IPS DF 19.7 (cell line): ENCODE data around the gene CDPF1.

Experiments used
- DNase-seq: peaks from one replicate; pipeline ENCODE4 v3.0.0-alpha.2; 2013; ENCODE audit warnings: low read depth, low spot score

CDPF1 gene

DNA sequence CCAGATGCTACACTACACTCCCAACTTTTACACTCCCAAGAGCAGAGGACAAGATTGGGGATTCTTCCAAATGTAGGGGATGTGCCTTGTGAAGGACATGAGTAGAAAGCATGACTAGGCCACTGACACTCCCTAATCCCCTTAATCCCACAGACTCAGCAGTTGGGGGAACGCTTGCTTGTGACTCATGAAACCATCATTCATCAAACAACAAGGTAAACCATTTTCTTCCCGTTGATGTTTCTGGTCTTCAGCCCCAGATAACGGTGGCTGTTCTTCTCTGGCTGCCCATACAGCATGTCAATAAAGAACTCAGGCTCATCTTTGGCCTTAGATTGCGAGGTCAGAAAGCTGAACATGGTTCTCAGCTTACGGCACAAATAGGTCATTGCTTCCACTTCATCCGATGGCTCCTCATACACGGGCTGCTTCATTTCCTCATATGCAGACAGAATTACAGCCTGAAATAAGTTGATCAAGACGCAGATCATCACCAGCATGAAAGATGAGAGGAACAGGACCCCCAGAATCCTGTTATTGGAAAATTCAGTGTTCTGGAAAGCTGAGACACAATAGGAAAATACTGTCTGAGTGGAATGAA lies 6.4 kb upstream of the CDPF1 start:
- DNase-seq, result no peak

DNA sequence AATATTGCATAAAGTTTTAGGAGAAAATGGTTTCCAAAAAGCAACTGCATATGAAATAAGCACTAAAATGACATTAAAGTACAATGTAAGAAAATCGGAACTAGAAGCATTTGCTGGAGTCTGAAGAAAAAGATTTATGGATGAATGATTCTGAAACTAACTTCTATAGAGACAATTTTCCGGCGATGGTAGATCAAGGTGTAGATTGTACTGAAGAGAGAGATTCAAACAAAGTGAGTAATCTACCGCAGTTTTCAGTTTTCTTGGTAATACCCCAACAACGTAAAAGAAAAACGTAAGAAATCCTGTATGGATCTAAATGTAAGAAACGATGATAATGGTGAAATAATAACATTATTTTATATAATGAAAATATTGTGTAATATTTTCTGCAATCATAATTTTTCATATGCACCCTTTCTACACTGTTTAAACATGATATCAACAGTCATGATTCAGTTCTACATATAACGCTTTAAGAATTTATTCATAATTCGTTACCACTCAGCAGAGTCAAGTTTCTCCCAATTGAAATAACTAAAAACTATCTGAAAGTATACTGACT lies 1.8 kb upstream of the CDPF1 start:
- no peak for DNase-seq

DNA sequence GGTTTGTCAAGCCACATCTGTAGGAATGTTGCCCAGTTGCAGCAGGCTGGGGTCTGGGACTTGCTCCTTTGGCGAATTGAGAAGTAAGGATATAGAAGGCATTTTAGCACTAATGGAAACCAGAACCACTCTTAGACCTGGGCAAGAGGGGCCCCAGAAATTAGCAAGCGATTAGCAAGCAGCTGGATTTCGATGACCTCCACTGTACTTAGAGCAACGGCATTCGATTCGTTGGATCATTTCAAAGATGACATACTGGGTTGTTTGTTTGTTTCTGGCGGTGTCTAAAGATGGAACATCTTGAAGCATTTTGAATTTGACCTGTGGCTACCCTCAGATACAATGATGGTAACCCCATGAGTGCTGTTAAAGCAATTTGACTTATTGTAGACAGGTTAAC lies 1.2 kb upstream of the CDPF1 start:
- DNase-seq, result no peak

DNA sequence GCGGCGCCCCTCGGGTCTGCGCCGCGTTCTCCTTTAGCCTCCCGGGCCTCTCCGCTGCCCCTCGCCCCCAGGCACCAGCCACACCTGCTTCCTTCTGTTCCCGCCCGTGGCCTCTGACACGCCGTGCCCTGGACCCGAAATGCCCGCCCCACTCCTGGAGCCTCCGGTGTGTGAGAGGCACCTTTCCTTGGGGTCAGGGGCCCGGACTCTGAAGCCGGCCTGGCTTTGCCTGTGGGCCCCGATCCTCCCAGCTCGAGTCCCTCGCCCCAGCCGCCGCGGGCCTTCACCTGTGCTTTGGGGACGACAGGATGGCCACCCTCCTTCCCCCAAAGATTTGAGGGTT lies 661 bp upstream of the CDPF1 start:
- no peak for DNase-seq

DNA sequence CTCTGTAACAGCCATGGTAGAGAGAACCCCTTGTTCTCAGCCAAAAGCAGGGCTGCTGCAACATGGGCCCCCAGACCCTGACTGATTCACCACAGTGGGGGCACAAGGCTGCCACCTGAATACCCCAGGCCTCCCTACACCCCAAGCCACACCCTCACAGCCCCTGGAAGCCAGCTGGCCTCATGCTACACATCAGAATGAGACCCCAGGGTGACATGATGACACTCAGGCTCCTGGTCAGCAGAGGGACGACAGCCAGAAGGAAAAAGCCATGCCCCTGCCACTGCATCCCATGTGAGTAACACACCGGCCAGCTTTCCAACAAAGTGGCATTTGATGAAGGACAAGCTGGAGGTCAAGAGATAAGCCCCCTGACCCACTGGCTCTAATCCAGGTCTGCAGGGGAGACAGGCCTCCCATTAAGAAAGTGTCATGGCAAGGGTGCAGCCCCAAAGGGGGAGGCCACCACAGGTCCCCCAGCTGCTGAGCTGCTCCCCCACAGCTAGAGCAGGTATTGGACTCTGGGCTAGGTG lies 2.6 kb downstream of the CDPF1 start:
- no peak for DNase-seq

DNA sequence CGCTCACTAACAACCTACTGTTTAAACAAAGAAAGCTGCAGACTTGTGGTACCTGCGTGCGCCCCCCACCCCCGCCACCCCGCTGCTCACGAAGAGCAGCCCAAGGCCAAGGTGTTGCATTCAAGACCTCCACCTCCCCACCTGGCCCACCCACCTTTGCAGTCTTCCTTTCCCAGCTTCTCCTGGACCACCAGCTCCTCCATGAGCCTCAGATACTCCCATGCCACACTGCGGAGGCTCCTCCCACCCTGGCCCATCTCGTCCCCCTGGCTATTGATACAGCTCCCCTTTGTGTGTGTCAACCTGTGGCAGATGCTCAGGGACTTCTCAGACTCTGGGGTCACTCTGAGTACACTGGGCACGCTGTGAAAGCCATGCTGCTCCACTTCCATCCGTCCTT lies 3.9 kb downstream of the CDPF1 start:
- DNase-seq, result no peak

DNA sequence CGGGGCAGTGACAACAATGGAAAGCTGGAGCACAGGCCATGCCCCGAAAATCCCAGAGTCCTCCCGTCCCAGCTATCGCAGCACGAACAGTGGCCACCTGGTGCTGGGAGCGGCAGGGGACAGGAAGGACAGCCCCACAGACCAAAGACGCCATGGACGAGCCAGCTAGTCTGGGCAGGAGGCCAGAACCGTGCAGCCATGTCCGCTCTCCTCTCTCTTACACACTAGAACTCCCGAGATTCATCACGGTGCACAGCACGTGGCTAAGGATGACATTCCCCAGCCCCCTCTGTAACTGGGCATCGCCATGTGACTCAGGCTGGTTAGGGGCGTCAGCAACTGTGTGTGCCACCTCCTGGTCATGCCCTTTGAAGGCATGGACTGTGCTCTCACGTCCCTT lies 4.6 kb downstream of the CDPF1 start:
- DNase-seq, result no peak

DNA sequence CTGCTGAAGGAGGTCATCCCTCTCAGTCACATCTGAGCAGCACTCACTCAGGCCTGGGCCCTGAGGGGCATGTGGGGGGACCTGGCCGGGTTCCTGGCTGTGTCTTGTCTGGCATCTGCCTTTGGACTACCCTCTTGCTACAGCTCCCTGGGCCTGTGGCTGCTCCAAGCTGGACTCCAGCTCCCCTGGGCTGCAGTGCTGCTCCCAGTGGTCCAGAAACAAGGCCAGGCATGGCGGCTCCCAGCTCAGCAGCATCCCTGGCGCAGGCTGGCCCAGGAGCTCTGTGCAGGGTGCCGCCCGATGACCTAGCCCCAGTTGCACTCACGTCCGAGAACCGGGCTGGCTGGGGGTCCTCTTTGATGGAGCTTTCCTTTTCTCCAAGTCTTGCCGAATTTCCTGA lies 5.3 kb downstream of the CDPF1 start:
- no peak for DNase-seq

DNA sequence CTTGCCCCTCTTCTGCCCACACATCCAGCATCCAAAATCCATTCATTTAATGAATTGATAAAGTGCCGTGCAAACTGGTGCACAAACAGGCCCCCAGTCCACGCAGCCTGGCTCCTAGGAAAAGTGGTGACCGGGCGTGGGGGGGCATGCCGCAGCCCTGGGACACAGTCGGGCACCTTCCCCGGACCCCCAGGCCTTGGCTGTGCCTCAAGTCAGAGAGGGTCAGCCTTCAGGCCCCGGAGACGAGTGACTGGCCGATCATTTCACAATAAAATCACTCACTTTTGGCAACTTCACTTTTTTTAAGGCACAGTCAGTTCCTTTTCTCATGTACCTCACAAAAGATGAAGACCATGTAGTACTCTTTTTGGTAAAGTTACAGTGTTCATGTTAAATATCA lies 8.0 kb downstream of the CDPF1 start:
- no peak for DNase-seq

DNA sequence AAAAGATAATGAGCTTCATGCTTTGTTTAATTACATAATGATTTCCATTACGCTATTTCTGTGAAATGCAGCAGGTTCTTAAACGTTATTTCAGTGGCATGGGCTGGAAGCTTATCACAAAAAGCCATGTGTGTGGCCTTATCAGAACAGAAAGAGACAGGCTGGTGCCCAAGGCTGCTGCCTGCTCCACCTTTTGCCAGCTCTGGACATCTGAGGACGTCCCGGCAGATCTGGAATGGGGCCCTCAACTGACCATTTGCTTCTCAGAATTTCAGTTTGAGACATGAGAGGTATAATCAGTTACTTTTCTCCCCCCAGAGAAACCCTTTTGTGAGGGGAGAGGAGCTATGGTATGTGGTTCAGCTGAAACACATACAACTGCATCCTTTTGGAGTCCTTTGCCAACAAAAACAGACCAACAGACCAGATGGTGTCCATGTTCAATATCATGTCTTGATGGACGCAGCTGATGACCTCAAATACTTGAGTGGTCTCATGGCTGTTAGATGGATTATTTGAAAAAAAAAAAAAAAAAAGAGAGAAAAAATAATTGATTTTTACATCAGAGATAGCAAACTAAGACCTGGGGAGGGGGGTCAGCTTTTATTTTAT lies 8.6 kb downstream of the CDPF1 start:
- DNase-seq, result no peak

DNA sequence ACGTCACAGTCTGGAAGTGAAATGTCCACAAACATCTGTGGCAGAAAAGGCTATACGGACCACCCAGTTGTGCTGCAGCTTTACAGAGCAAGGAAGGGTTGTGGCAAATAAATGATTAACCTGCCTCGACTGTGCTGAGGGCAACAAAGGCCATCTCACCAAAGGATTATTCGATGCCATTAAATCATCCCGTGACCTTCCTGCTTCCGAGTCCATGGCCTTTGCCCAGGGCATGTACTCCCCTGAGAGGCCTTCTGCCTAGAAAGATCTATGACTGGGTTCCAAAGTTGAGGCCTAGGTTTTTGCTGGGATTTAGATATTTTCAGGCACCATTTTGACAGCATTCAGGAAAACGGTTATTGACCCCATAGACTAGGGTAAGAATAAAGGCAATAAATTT lies 9.2 kb downstream of the CDPF1 start:
- DNase-seq, result no peak

DNA sequence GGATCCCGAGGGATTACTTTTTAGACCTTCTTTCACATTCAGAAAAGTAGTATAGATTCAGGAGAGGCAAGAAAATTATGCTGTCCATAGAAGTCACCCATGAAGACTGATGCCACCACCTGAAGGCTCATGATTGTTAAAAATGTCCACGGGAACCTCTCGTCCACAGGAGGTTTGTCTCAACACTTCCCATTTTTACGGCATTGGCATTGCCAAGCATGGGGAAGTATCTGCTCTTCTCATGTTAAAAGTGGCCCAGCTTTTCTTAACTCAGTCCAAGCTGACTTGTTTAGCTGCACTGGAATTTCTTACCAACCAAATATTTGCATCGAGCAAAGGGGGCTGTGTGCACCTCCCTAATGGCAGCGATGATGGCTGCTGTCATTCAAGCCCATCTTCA lies 9.6 kb downstream of the CDPF1 start:
- no peak for DNase-seq

DNA sequence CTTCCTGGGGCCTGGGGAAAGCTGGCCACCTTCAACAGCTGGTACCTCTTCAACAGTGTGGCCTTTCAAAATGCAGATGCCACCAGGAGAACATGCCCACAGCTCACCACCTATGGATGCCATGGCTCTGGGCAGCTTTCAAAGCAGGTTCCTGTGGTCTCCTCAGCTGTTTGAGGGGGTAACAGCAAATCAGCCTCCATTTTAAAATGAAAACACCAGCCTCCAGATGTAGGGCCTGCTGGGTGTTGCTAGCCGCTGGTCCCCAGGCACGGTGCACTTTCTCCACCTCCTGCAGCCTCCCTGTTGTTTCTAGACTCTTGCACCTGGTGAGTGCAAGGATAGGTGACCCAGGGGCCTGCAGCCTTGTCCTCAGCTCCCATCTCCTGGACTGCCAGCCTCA lies 10.0 kb downstream of the CDPF1 start:
- DNase-seq, result no peak

DNA sequence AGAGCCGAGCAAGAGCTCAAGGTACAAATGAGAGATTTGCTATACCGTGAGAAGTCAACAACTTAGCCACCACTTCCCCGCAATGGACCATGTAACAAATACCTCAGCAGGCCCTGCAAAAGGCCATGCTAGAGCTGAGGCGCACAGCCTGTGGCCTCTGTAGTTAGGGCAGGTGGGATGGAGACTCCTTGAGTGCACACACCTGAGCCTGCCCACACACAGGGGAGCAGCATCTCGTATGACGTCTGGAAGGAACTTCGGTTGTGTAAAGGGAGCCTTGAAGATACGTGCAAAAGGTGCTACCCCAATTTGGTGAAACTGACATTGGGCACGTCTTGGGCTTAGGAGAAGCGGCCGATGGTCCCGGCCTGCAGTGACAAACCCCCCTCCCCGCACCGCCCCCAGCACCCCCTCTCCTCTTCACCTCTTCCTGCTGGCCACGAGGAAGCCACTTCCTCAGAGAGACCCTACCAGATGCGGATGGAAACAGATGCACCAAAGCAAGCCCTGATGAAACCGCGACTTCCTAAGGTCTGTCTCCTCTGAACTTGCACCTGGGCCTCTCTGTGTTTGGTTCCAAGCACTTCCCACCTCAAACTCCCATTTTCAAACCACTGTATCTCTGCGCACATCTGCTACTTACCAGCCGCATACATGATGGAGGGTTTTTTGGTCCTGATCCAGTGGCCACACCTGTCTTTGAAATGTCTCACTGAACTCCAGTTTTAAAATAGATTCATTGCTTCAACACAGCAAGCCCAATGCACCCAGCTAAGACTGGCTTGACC lies 10.6 kb downstream of the CDPF1 start:
- DNase-seq, result no peak

DNA sequence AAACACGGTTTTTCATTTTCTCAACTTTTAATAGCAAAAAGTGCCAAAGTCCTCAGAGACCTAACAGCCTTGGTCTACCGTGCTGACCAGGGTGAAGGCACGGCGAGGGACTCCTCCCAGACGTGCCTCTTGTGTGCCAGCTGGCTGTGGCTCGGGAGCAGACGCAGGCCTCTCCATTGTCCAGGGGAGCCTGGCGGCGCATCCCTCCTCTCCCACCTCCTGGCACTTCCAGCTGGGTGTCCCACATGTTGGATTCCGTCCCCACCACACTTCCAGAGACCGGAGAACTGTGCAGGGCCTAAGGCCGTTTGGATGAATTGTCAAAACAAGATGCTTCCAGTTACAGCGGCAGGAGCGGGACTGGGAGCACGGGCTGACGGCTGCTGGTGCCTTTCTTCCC lies 11.6 kb downstream of the CDPF1 start:
- no peak for DNase-seq

DNA sequence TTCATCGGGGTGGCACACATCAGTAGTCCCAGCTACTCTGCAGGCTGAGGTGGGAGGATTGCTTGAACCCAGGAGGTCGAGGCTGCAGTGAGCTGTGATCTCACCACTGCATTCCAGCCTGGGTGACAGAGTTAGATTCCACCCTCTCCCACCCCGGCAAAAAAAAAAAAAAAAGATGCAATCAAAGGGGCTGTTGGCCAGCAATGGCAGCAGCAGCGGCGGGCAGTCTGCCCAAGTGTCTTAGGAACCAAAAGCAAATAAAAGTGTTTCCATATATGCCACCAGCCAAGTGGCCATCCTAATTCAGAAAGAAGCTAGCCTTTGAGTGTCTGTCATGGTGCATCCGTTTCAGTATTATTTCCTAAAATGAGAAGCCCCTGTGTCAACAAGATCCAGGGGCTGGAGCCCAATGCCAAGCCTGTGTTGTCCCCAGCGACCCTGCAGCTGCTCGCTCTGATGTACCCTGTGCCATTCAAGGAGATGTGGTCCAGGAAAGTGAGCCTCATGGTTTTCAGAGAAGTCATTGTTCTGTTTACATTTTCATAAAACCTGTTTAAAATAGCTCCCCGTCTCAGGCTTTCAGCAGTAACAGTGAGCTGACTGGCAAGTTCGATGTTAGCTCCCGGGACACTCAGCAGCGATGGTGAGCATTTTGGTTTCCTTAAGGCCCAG lies 12.5 kb downstream of the CDPF1 start:
- no peak for DNase-seq

DNA sequence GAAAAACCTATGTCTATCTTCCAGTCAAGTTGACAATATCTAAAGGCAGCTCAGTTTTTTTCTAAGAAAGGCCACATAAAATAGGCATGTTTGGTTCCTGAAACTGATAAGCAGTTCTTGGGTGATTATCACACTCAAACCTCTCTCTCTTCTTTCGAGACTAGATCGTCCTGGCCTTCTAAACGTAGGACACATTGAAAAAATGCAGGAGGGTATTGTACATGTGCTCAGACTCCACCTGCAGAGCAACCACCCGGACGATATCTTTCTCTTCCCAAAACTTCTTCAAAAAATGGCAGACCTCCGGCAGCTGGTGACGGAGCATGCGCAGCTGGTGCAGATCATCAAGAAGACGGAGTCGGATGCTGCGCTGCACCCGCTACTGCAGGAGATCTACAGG lies 15.1 kb downstream of the CDPF1 start:
- no peak for DNase-seq

DNA sequence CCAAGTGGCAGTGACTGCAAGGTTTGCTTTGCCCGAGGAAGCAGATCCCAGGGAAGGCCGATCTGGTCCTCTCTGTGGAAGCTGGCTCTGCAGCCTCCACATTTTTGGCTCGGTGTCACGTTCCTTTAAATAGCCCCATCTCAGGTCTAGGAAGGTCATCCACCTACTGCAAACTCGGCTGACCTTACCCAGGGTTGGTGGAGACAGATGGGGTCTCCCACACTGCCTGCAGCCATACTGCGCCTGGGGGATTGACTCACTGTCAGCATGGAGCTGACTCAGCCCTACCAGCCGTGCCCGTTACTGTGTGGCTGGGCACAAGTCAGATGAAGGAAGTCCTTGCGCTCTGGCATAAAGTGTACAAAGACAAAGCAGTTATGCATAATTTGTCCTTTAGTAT lies 16.9 kb downstream of the CDPF1 start:
- no peak for DNase-seq

DNA sequence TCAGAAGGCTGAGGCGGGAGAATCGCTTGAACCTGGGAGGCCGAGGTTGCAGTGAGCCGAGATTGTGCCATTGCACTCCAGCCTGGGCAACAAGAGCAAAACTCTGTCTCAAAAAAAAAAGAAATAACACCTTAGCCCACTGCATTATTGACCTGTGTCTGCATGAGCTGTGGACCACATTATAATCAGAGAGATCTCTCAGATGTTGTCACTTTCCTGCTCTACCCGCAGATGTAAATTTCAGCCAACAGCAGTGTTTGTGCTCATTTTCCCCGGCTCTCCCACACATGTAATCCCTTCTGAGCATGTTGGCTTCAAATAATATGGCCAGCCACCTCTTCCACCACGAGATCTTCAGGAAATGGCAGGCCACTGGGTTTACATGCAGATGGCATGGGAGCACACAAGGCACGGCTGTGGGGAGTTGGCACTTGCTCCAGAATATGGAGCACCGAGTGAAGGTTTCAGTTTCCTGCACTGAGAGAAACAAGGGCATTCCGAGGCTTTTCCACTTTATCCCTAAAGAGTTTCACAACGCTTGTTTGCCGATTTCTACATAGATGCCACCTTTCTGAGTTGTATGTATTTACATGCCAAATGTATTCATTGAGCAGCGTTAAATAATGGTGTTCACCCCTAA lies 19.7 kb downstream of the CDPF1 start:
- no peak for DNase-seq

DNA sequence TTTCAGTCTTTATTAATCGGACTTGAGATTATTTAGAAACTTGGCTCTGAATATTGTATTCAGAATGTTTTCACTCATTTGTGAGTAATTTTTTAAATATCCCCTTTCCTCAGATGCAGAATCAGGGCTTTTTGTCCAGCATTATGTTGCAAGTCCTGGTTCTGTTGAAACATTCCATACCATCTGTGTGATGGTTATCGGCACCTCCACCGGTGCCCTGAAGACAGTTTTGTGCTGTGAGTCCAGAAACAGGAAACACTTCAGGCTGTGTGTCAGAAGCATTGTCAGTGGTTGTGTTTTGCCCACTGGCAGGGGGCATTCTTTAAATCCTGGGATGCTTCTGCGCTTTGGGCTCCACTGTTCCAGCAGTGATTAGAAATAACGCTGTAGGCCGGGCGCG lies 20.4 kb downstream of the CDPF1 start:
- DNase-seq, result no peak

DNA sequence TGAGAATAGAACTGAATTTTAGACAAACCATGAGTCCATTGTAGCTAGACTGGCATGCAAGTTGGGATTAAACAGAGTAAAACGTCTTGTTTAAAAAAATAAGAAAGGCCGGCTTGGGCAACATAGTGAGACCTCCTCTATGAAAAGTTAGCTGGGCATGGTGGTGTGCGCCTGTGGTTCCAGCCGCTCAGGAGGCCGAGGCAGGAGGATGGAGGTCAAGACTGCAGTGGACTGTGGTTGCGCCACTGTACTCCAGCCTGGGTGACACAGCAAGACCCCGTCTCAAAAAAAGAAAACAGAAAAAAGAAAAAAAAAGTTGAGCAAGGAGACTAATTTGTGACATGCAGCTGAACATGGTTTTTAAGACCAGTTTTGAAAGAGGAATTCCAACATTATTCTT lies 23.5 kb downstream of the CDPF1 start:
- DNase-seq, result no peak

DNA sequence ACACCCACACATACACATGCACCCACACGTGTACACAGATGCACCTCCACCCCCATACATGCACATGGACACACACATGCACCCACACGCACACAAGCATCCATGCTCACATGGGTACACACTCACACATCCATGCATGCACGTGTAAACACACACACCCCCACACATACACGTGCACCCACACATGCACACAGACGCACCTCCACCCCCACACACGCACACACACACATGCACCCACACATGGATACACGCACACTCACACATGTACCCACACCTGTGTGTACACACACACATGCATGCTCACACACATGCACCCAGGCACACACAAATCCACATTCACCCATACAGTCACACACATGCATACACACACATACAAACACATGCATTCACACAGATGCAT lies 24.5 kb downstream of the CDPF1 start:
- no peak for DNase-seq
